Dedifferentiated amniotic fluid mesenchymal stem cell (primary cell): ENCODE results near the gene SHROOM4.
A peak's percentile ranks its signal among the peaks of the same experiment; 100 is the strongest.

Experiments used
- DNase-seq: peaks from one replicate; pipeline ENCODE4 v3.0.0-alpha.2; 2016; ENCODE audit errors: extremely low spot score

Gene SHROOM4

GRCh38 chrX:50813843-50814661 is at the start of gene SHROOM4:
SHROOM4 (minus strand) TSS chrX:50814194; CDS start chrX:50814018, 176 bp downstream.
- DNase-seq, result peak; percentile 34

- DNase-seq, result no peak
Observed at GRCh38 chrX:50863471-50863870, 49.5 kb upstream of the SHROOM4 start.

- no peak for DNase-seq
Observed at GRCh38 chrX:50860518-50860917, 46.5 kb upstream of the SHROOM4 start.

- no peak for DNase-seq
Observed at GRCh38 chrX:50858548-50858947, 44.6 kb upstream of the SHROOM4 start.

GRCh38 chrX:50853399-50853798 is 39.4 kb upstream of the SHROOM4 start:
- no peak for DNase-seq

- no peak for DNase-seq
Observed at GRCh38 chrX:50852524-50852923, 38.5 kb upstream of the SHROOM4 start.

GRCh38 chrX:50842221-50842620 is 28.2 kb upstream of the SHROOM4 start:
- DNase-seq, result no peak

- no peak for DNase-seq
Observed at GRCh38 chrX:50839730-50840129, 25.7 kb upstream of the SHROOM4 start.

- DNase-seq, result no peak
Observed at GRCh38 chrX:50838820-50839600, 25.0 kb upstream of the SHROOM4 start.

- no peak for DNase-seq
Observed at GRCh38 chrX:50827996-50828395, 14.0 kb upstream of the SHROOM4 start.

- DNase-seq, result no peak
Observed at GRCh38 chrX:50825825-50826224, 11.8 kb upstream of the SHROOM4 start.

GRCh38 chrX:50818986-50819385 is 5.0 kb upstream of the SHROOM4 start:
- DNase-seq, result no peak

GRCh38 chrX:50815120-50815519 is 1.1 kb upstream of the SHROOM4 start:
- DNase-seq, result no peak

- DNase-seq, result no peak
Observed at GRCh38 chrX:50814701-50815100, 707 bp upstream of the SHROOM4 start.

GRCh38 chrX:50812995-50813842 is 775 bp downstream of the SHROOM4 start:
- no peak for DNase-seq

- DNase-seq, result no peak
Observed at GRCh38 chrX:50805276-50805675, 8.7 kb downstream of the SHROOM4 start.

- DNase-seq, result no peak
Observed at GRCh38 chrX:50801135-50801534, 12.9 kb downstream of the SHROOM4 start.

- DNase-seq, result no peak
Observed at GRCh38 chrX:50799531-50799961, 14.4 kb downstream of the SHROOM4 start.

- DNase-seq, result no peak
Observed at GRCh38 chrX:50798783-50799182, 15.2 kb downstream of the SHROOM4 start.

GRCh38 chrX:50787099-50787498 is 26.9 kb downstream of the SHROOM4 start:
- no peak for DNase-seq

GRCh38 chrX:50780144-50780543 is 33.9 kb downstream of the SHROOM4 start:
- no peak for DNase-seq

GRCh38 chrX:50779694-50780093 is 34.3 kb downstream of the SHROOM4 start:
- DNase-seq, result no peak
